ENCODE data around the gene STAT3. TPM values are rescaled to one million over a fixed set of nuclear protein-coding genes. Genes with fewer than 3 reads are reported as not detected.

Gene STAT3
- total and polyA plus RNA-seq, 9 of the 15 experiments (the other 6 are each of a cell fraction or from before 2014, with no cell fraction given) = 90.0 to 179 (median 114) TPM

GRCh38 chr17:42312285-42313130 lies 75.7 kb downstream of the STAT3 start (continued):
- TF ChIP-seq GTF2A2 (tag; IDR thresholded peaks at IDR 0.05) = no peak
- peak; percentile 23 to 27; a peak in 3 of 4 replicates for TF ChIP-seq FOXK2 (conservative IDR thresholded peaks at IDR 0.05 in 1 of 2, IDR thresholded peaks at IDR 0.05 in 1 of 2; ENCODE audit: low read depth in 2 of 2)
- TF ChIP-seq E2F4 (CRISPR knock-in tag; IDR thresholded peaks at IDR 0.05; ENCODE audit: low read depth) = 0 out of 2 replicates have a peak, but pooled peaks have one; percentile 29
- peak; percentile 54; the same call in 1 of the 2 replicates for TF ChIP-seq ZSCAN32 (CRISPR knock-in tag; IDR thresholded peaks at IDR 0.05)
- TF ChIP-seq ZKSCAN1 (IDR thresholded peaks at IDR 0.05; ENCODE audit: low read depth, low read length) = peak; percentile 16
- peak; percentile 83 for TF ChIP-seq SMARCA4 (IDR thresholded peaks at IDR 0.05)
- no peak; the same call in 1 of the 2 replicates for TF ChIP-seq ATF3 (IDR thresholded peaks at IDR 0.05)
- TF ChIP-seq ATF3 (CRISPR knock-in tag; conservative IDR thresholded peaks at IDR 0.05) = 0 out of 2 replicates have a peak, but pooled peaks have one; percentile 22
- no peak for TF ChIP-seq SREBF1 (IDR thresholded peaks at IDR 0.05; ENCODE audit: borderline replicate concordance, low read depth, low read length)
- peak; percentile 97; the same call in 1 of the 2 replicates for TF ChIP-seq POLR2AphosphoS2 (IDR thresholded peaks at IDR 0.05; ENCODE audit: low read length)
- no peak for TF ChIP-seq MED1 (CRISPR knock-in tag; IDR thresholded peaks at IDR 0.05; ENCODE audit: borderline replicate concordance)
- peak; percentile 60; the same call in 1 of the 2 replicates for TF ChIP-seq HMBOX1 (IDR thresholded peaks at IDR 0.05)
- peak in 1 of 2 experiments; percentile 89; a peak in 2 of 4 replicates for TF ChIP-seq KDM4B (IDR thresholded peaks at IDR 0.05; ENCODE audit: borderline replicate concordance in 2 of 2, low read depth in 1 of 2)
- TF ChIP-seq MCM7 (IDR thresholded peaks at IDR 0.05) = no peak
- no peak for TF ChIP-seq MAFG (tag; conservative IDR thresholded peaks at IDR 0.05)
- TF ChIP-seq FOXP4 (CRISPR knock-in tag; IDR thresholded peaks at IDR 0.05; ENCODE audit: borderline replicate concordance) = no peak; the same call in 1 of the 2 replicates
- peak; percentile 89 for TF ChIP-seq PTBP1 (IDR thresholded peaks at IDR 0.05; ENCODE audit: low read depth, low read length)
- no peak; the same call in 1 of the 2 replicates for TF ChIP-seq PKNOX1 (IDR thresholded peaks at IDR 0.05)
- no peak for TF ChIP-seq SNIP1 (IDR thresholded peaks at IDR 0.05; ENCODE audit: low read depth)
- peak; percentile 40 to 68; a peak in 2 of 4 replicates for TF ChIP-seq TEAD1 (CRISPR knock-in tag; IDR thresholded peaks at IDR 0.05)
- no peak for TF ChIP-seq ZNF668 (CRISPR knock-in tag; IDR thresholded peaks at IDR 0.05)
